IMR-90 (cell line): Measurements from ENCODE around the gene DHCR7.

ENCODE experiments used
- MAFK ChIP-seq: IDR thresholded peaks from 2 replicates; pipeline ENCODE4 v1.6.1; 2012; ENCODE audit warnings: low read depth, low read length, improper control_type of control experiment
- MAZ ChIP-seq: IDR thresholded peaks from 2 replicates; pipeline ENCODE4 v1.6.1; 2012; ENCODE audit warnings: low read depth, mild to moderate bottlenecking, low read length, improper control_type of control experiment, moderate library complexity, borderline replicate concordance
- MXI1 ChIP-seq: IDR thresholded peaks from 2 replicates; pipeline ENCODE4 v1.6.1; 2012; ENCODE audit warnings: low read depth, mild to moderate bottlenecking, low read length, moderate library complexity, borderline replicate concordance
- RCOR1 ChIP-seq: IDR thresholded peaks from 2 replicates; pipeline ENCODE4 v1.6.1; 2012; ENCODE audit warnings: mild to moderate bottlenecking, low read length, improper control_type of control experiment; ENCODE audit not compliant: insufficient replicate concordance
- TF ChIP-seq, protein P1 (sequence below): conservative IDR thresholded peaks from 2 replicates; pipeline ENCODE4 v1.5.1; 2012; ENCODE audit warnings: mild to moderate bottlenecking, low read depth, low read length, improper control_type of control experiment

DNA sequence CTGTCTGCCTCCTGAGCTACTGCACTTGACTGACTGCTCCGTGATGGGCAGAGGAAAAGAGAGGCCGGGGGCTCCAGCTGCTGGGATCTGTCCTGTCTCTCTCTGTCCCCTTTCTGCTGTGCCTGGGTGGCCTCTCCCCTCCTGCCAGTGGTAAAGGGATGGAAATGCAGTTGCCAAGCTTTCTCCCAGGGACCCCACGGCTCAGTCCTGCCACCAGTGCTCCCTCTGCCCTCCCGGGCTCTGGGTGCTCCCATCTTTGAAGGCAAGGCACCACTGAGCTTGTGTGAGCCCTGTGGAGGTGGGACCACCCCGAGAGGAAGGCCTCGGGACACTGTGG lies 36.8 kb upstream of the DHCR7 start:
- TF ChIP-seq, protein P1, sequence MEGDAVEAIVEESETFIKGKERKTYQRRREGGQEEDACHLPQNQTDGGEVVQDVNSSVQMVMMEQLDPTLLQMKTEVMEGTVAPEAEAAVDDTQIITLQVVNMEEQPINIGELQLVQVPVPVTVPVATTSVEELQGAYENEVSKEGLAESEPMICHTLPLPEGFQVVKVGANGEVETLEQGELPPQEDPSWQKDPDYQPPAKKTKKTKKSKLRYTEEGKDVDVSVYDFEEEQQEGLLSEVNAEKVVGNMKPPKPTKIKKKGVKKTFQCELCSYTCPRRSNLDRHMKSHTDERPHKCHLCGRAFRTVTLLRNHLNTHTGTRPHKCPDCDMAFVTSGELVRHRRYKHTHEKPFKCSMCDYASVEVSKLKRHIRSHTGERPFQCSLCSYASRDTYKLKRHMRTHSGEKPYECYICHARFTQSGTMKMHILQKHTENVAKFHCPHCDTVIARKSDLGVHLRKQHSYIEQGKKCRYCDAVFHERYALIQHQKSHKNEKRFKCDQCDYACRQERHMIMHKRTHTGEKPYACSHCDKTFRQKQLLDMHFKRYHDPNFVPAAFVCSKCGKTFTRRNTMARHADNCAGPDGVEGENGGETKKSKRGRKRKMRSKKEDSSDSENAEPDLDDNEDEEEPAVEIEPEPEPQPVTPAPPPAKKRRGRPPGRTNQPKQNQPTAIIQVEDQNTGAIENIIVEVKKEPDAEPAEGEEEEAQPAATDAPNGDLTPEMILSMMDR = no peak
- TF ChIP-seq RCOR1 = no peak
- no peak for TF ChIP-seq MAZ
- TF ChIP-seq MXI1 = no peak
- no peak for TF ChIP-seq MAFK
